A172 (cell line): ENCODE measurements around the gene KIFBP. TPM values are rescaled to one million over a fixed set of nuclear protein-coding genes. Genes with fewer than 3 reads are reported as not detected.
"Not testable (repeated sequence)": the region's sequence is repeated elsewhere in the genome, so short reads cannot be mapped to it uniquely, and the experiment has no call there.

ENCODE experiments used
- DNase-seq: peaks from one replicate; pipeline ENCODE4 v3.0.0-alpha.2; 2015; ENCODE audit warnings: low spot score
- total RNA-seq: library from RNA; depleted of rRNA; stranded (reverse); fragments of >200 nt; shearing (Covaris generic); gene quantifications from 2 replicates; pipeline ENCODE4 v1.2.3, GENCODE V29; 2014

The KIFBP gene
- total RNA-seq, 1 experiment from 2014 or later, result 127 TPM

GRCh38 chr10:69004821-69005220, 16.2 kb downstream of the KIFBP start:
- DNase-seq, result peak; percentile 57

GRCh38 chr10:69005704-69006485, 17.3 kb downstream of the KIFBP start:
- no peak for DNase-seq

DNA sequence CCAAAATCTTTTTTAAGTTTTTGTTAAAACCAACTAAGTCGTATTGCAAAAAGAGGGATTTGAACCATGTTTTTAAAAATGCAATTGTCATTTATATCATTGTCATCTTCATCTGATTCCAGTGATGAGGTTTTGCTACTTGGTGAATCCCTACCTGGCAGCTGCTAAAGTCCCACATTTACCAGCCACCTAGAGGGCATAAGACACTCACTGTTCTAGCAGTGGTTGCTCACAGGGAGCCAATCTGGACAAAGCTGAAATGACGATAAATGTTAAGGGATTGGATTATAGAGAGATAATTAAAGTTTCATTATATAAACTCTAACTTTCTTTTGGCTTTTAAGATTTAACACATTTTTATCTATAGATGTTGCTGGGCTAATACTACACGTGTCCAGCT, 18.7 kb downstream of the KIFBP start:
- no peak for DNase-seq

DNA sequence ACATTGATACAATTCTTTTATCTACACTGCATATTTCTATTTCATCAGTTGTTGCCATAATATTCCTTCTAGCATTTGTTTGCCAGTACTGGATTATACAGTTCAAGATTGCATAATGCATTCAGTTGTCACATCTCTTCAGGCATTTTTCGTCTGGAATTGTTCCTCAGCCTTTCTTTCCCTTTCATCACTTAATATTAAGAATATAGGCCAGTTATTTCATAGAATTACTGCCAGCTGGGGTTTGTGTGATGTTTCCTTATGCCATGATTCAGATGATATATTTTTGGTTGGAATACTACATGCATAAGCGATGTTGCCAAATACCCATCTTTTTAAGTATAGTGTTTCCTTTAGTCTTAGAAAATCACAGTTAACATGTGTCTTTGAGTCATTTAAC, 20.8 kb downstream of the KIFBP start:
- no peak for DNase-seq

DNA sequence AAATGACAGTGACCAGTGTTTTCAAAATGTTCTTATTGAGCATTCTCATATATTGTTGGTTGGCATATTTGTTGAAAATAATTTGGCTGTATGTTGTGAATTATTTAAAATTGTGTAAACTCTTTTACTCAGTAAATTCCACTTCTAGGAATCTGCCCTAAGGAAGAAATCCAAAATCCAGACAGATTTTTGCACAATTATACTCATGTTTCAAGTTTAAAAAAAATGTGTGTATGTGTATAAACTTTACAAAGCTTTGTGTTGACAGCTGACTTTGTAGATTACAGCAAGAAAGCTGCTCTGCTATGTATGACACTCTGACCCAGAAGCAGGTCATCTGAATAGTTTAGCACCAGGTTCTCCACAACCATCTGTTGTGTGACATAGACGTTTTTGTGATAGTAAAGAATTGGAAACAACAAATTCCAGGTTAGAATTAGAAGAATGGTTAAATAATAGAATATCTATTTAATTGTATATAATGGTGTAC, 21.6 kb downstream of the KIFBP start:
- no peak for DNase-seq

DNA sequence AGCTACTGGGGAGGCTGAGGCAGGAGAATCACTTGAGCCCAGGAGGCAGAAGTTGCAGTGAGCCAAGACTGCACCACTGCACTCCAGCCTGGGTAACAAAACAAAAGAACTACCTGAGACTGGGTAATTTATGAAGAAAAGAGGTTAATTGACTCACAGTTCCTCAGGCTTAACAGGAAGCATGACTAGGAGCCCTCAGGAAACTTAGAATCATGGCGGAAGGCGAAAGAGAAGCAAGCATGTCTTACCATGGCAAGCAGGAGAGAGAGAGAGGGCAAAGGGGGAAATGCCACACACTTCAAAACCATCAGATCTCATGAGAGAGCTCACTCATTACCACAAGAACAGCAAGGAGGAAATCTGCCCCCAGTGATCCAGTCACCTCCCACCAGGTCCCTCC, 24.2 kb downstream of the KIFBP start:
- DNase-seq, result not testable (repeated sequence)

- no peak for DNase-seq
Observed at GRCh38 chr10:69014171-69014570, 25.6 kb downstream of the KIFBP start.

DNA sequence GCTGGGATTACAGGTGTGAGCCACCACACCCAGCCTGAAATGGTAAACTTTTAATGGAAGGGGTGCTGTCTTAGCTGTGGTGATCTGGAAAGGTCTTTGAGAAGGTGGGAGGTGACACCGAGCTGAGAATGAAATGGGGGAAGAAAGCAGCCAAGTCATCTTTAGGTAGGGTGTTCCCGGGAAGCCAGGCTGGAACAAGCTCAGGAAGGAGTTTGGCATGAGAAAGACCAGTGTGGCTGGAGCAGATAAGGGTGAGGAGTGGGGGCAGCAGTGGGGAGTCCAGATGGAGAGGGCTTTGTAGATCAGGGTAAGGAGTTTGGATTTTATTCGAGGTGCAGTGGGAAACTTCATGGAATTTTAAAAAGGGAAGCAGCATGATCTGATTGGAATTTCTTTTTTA, 30.0 kb downstream of the KIFBP start:
- DNase-seq, result no peak

GRCh38 chr10:69022611-69023010, 34.0 kb downstream of the KIFBP start:
- no peak for DNase-seq

GRCh38 chr10:69025370-69025896, 36.8 kb downstream of the KIFBP start:
- no peak for DNase-seq

DNA sequence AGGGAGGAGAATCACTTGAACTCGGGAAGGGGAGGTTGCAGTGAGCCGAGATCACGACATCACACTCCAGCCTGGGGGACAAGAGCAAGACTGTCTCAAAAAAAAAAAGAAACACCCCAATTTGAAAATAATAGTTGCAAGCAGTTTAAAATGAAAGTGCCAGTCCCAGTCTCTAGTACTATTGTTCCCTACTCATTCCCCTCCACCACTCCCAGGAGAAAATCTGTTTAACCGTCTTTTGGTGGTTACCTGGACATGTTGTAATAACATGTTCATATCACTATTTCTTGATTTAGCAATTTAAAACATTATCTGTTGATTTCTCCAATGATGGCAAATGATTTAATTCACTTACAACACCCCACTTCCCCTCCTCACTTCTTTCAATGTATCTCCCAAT, 44.7 kb downstream of the KIFBP start:
- no peak for DNase-seq

GRCh38 chr10:69037489-69037888, 48.9 kb downstream of the KIFBP start:
- DNase-seq, result no peak

GRCh38 chr10:69040904-69041303, 52.3 kb downstream of the KIFBP start:
- not testable (repeated sequence) for DNase-seq

GRCh38 chr10:69042417-69042816, 53.8 kb downstream of the KIFBP start:
- no peak for DNase-seq

DNA sequence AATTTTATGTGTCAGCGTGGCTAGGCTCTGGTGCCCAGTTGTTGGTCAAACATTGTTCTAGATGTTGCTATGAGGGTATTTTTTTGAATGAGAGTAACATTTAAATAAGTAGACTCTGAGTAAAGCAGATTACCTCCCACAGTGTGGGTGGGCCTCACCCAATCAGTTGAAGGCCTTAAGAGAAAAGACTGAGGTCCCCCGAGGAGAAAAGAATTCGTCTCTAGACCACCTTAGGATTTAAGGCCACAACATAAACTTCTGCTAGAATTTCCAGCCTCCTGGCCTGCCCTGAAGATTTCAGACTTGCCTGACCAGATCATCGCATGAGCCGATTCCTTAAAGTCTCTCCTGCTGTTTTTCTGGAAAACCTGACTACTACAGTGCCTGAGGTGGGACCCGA, 54.2 kb downstream of the KIFBP start:
- no peak for DNase-seq

DNA sequence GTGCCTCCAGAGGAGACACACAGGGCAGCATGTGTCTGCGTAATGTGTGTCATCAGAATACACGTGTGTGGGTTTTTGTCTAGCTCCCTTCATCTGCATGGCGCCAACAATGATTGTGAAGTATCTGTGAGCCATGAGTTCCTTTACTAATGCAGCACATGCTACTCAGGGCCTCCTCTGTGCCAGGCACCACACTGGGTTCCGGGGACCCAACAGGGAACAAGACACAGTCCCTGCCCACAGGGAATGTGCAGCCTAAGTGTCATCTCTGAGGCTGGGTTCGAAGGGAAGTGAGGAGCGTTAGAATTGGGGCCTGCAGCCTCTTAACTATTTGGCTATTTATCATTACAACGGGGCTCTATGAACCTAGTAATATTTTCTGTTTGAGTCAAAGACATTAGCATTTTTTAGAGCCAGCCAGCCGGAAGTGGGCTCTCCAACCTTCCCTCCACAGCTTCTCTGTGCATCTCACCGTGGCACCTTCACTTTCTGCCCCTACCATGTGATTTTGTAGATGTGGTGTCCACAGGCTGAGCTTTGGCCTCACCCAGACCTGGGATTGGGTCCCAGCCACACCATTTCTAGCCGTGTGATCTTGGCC, 55.4 kb downstream of the KIFBP start:
- DNase-seq, result no peak

GRCh38 chr10:69044546-69044945, 55.9 kb downstream of the KIFBP start:
- DNase-seq, result no peak

DNA sequence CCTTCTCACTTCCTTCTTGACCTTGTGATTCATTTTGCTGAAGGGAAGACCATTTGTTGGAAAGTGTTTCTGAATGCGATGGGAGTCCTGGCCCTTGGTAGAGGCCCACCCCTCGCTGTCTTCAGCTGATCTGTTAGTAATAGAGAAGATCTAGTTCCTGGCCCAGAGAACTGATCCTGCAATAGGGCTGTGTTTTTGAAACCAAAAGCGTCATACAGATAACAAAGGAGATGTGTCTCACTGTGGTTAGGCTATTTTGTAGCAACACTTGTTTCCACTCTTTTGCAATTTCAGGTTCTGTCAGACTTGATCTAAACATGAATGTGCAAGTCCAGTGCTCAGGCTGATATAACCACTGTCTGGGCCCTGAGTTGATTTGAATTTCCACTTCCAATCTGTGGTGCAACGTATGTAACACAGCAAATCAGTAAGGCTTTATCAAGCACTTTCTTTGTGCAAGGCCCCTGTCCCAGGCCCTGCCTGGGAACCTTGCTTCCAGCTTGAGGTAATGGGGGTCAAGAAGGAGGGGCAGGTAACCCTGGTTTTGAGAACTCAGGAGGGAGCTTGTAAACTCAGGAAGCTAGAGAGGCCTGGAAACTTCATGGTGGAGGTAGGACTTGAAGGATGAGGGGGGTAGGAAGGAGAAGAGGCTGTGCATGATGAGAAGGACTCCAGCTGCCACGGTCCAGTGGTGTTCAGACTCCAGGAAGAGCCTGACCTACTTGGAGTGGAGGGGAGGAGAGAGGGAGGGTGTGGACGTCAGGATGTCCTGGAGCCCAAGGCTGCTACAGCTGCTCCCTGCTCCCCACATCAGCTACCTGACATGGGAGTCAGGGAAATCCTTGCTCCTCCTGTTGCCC, 57.1 kb downstream of the KIFBP start:
- DNase-seq, result no peak

DNA sequence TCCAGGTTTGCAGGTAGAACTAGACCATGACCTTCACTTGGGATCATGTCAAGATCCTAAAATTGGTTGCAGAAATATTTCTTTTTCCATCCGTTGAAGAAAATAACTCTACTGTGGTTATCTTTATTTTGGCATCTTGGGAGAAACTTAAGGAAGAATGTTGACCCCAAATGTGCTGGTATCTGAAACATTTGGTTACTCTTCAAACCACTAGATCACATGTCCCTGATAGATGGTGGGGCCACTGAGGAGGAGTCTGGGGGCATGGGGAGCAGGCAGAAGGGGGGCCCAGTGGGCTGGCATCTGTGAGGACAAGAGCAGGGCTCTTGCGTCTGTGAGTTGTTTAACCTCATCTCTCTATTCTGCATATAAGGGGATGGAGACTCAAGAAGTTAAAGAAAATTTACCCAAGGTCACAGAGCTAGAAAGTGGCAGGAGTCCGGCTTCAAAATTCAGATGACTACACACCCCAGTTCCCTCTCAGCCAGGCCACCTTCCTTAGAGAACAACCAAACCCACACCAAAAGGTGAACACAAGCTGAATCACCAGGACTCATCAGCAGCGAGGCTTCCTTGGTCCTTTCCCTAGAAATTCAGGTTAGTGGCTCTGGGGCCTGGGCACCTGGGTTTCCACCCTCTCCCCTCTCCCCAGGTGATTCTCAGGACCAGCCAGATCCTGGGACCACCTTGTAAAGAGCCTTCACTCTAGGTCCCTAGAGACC, 58.7 kb downstream of the KIFBP start:
- no peak for DNase-seq

DNA sequence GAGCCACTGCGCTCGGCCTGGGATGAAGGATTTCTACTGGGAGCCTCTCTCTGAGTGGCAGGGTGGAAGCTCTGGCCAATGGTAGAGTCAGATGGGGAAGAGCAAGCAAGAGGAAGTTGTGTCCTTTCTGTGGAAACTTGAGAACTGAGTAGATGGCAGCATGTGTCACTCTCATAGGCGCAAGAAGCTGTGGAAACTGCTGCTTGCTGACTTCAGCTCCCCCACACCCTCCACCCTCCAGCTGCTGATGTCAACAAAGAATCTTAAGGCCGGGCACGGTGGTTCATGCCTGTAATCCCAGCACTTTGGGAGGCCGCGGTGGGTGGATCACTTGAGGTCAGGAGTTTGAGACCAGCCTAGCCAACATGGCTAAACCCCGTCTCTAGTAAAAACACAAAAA, 59.5 kb downstream of the KIFBP start:
- DNase-seq, result no peak

DNA sequence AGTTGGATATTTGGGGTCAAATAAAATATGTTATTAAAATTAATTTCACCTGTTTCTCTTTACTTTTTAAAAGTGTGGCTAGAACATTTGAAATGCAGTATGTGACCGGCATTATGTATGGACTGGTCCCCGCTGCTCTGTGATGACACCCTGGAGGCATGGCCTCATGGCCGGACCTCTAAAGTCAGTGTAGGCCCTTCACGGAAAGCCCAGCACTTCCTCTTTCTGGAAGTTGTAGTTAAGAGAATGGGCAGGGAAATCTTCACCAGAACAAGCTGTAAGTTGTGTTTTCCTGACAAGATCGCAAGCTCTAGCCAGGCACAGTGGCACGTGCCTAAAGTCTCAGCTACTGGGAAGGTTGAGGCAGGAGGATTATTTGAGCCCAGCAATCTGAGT, 61.0 kb downstream of the KIFBP start:
- no peak for DNase-seq

GRCh38 chr10:69051303-69051702, 62.7 kb downstream of the KIFBP start:
- peak; percentile 41 for DNase-seq
